HEK293 (cell line): Measurements from ENCODE around the gene CCDC180.

Experiments
- CTCF ChIA-PET: fragments of 350-600 bp; formaldehyde crosslinking; extraction: SDS; loops from one replicate; lab custom pipeline; 2021; ENCODE audit warnings: antibody characterized with exemption; lab: Yijun Ruan, JAX
- POLR2A ChIA-PET: fragments of 300-600 bp; formaldehyde crosslinking; extraction: SDS; loops from one replicate; lab custom pipeline; 2020; ENCODE audit warnings: antibody characterized with exemption, inconsistent platforms; lab: Yijun Ruan, JAX
- H3K27ac ChIP-seq: fragments of 200-500 bp; sonication (Bioruptor generic); 2 replicates; pipeline ENCODE4 v1.5.1; 2014; ENCODE audit warnings: low read depth, low read length, control low read depth, inconsistent platforms; ENCODE audit errors: extremely low read depth
- H3K36me3 ChIP-seq, 2 experiments: fragments of 200-500 bp in 1 of 2; sonication (Bioruptor generic) in 1 of 2; 1 replicate in 1 of 2; 2 replicates in 1 of 2; pipeline ENCODE4 v1.5.1; 2014 to 2017; ENCODE audit warnings: inconsistent platforms in 2 of 2, low read length in 2 of 2; ENCODE audit not compliant: control insufficient read depth in 2 of 2, insufficient read depth in 1 of 2
- H3K4me1 ChIP-seq: fragments of 200-500 bp; sonication (Bioruptor generic); 2 replicates; pipeline ENCODE4 v1.5.1; 2014; ENCODE audit warnings: mild to moderate bottlenecking, low read length, inconsistent platforms; ENCODE audit not compliant: control insufficient read depth, insufficient read depth
- H3K4me3 ChIP-seq: 2 replicates; pipeline ENCODE4 v1.5.1; 2011; ENCODE audit warnings: low read depth, mild to moderate bottlenecking, control low read depth, low read length, moderate library complexity
- H3K9me3 ChIP-seq: fragments of 200-500 bp; sonication (Bioruptor generic); 2 replicates; pipeline ENCODE4 v1.5.1; 2014; ENCODE audit warnings: low read depth, low read length, inconsistent platforms; ENCODE audit not compliant: control insufficient read depth, insufficient read depth
- GLI4 ChIP-seq: fragments of 450-650 bp; formaldehyde crosslinking; IDR thresholded peaks from 2 replicates; pipeline ENCODE4 v1.5.1; 2016; ENCODE audit warnings: missing biosample characterization, missing genetic modification characterization
- KLF9 ChIP-seq: fragments of 450-650 bp; formaldehyde crosslinking; IDR thresholded peaks from 2 replicates; pipeline ENCODE4 v1.5.1; 2016; ENCODE audit warnings: missing biosample characterization, missing genetic modification characterization, low read depth
- PRDM2 ChIP-seq: fragments of 450-650 bp; formaldehyde crosslinking; IDR thresholded peaks from 2 replicates; pipeline ENCODE4 v1.5.1; 2016; ENCODE audit warnings: missing biosample characterization, missing genetic modification characterization, borderline replicate concordance
- TCF7L2 ChIP-seq: IDR thresholded peaks from 2 replicates; pipeline ENCODE4 v1.6.1; 2011; ENCODE audit warnings: low read depth, mild to moderate bottlenecking, inconsistent platforms, low read length, moderate library complexity, borderline replicate concordance
- ZBTB7A ChIP-seq: fragments of 450-650 bp; formaldehyde crosslinking; IDR thresholded peaks from 2 replicates; pipeline ENCODE4 v1.5.1; 2016; ENCODE audit warnings: low read depth, missing biosample characterization, missing genetic modification characterization
- ZFP37 ChIP-seq: fragments of 450-650 bp; formaldehyde crosslinking; IDR thresholded peaks from 2 replicates; pipeline ENCODE4 v1.5.1; 2016; ENCODE audit warnings: missing biosample characterization, missing genetic modification characterization
- ZNF140 ChIP-seq: fragments of 450-650 bp; formaldehyde crosslinking; IDR thresholded peaks from 2 replicates; pipeline ENCODE4 v1.5.1; 2016; ENCODE audit warnings: missing biosample characterization, missing genetic modification characterization
- ZNF146 ChIP-seq: fragments of 450-650 bp; formaldehyde crosslinking; IDR thresholded peaks from 2 replicates; pipeline ENCODE4 v1.5.1; 2016; ENCODE audit warnings: missing biosample characterization, missing genetic modification characterization
- ZNF211 ChIP-seq: fragments of 450-650 bp; formaldehyde crosslinking; IDR thresholded peaks from 2 replicates; pipeline ENCODE4 v1.5.1; 2016; ENCODE audit warnings: low read depth, missing biosample characterization, missing genetic modification characterization
- ZNF214 ChIP-seq: fragments of 450-650 bp; formaldehyde crosslinking; IDR thresholded peaks from 2 replicates; pipeline ENCODE4 v1.5.1; 2017; ENCODE audit warnings: missing biosample characterization, mild to moderate bottlenecking, missing genetic modification characterization, borderline replicate concordance
- ZNF266 ChIP-seq: fragments of 450-650 bp; formaldehyde crosslinking; IDR thresholded peaks from 2 replicates; pipeline ENCODE4 v1.5.1; 2016; ENCODE audit warnings: missing biosample characterization, missing genetic modification characterization, low read depth
- ZNF311 ChIP-seq: fragments of 450-650 bp; formaldehyde crosslinking; IDR thresholded peaks from 2 replicates; pipeline ENCODE4 v1.5.1; 2017; ENCODE audit warnings: missing biosample characterization, missing genetic modification characterization, borderline replicate concordance
- ZNF354C ChIP-seq: fragments of 450-650 bp; formaldehyde crosslinking; IDR thresholded peaks from 2 replicates; pipeline ENCODE4 v1.5.1; 2016; ENCODE audit warnings: missing biosample characterization, missing genetic modification characterization, low read depth, borderline replicate concordance
- ZNF571 ChIP-seq: fragments of 450-650 bp; formaldehyde crosslinking; IDR thresholded peaks from 2 replicates; pipeline ENCODE4 v1.5.0; 2017; ENCODE audit warnings: missing biosample characterization, missing genetic modification characterization
- ZXDB ChIP-seq: fragments of 450-650 bp; formaldehyde crosslinking; IDR thresholded peaks from 2 replicates; pipeline ENCODE4 v1.5.1; 2016; ENCODE audit warnings: missing biosample characterization, missing genetic modification characterization
- TF ChIP-seq, protein P1 (sequence below): fragments of 450-650 bp; formaldehyde crosslinking; IDR thresholded peaks from 2 replicates; pipeline ENCODE4 v1.5.1; 2017; ENCODE audit warnings: missing biosample characterization, missing genetic modification characterization
- TF ChIP-seq, protein P2 (sequence below): fragments of 450-650 bp; formaldehyde crosslinking; conservative IDR thresholded peaks from 2 replicates; pipeline ENCODE4 v1.5.1; 2016; ENCODE audit warnings: low read depth, missing biosample characterization, missing genetic modification characterization

CCDC180 gene

DNA sequence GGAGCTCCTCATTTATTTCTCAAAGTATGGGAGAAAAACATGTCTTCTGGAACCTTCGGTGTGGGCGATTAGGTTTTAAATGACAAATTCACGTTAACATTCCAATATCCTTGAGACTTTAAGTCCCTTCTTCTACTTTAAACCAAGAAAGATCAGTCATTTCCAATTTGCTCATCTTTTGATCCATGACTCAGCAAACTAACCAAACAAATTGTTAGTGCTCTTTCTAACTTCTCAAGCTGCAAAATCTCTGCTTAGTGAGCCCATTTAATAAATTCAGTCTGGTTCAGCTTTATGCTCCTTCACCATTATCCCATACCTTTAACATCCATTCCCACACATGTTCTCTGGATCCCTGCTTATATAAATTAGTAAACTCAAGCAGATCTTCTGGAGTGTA, 5.5 kb upstream of the CCDC180 start (continued):
- TF ChIP-seq, protein P1, sequence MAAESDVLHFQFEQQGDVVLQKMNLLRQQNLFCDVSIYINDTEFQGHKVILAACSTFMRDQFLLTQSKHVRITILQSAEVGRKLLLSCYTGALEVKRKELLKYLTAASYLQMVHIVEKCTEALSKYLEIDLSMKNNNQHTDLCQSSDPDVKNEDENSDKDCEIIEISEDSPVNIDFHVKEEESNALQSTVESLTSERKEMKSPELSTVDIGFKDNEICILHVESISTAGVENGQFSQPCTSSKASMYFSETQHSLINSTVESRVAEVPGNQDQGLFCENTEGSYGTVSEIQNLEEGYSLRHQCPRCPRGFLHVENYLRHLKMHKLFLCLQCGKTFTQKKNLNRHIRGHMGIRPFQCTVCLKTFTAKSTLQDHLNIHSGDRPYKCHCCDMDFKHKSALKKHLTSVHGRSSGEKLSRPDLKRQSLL (tag by site-specific recombination): no peak
- TF ChIP-seq TCF7L2: no peak
- no peak for TF ChIP-seq ZNF354C (tag by site-specific recombination)
- TF ChIP-seq ZNF146: no peak
- TF ChIP-seq, protein P2, sequence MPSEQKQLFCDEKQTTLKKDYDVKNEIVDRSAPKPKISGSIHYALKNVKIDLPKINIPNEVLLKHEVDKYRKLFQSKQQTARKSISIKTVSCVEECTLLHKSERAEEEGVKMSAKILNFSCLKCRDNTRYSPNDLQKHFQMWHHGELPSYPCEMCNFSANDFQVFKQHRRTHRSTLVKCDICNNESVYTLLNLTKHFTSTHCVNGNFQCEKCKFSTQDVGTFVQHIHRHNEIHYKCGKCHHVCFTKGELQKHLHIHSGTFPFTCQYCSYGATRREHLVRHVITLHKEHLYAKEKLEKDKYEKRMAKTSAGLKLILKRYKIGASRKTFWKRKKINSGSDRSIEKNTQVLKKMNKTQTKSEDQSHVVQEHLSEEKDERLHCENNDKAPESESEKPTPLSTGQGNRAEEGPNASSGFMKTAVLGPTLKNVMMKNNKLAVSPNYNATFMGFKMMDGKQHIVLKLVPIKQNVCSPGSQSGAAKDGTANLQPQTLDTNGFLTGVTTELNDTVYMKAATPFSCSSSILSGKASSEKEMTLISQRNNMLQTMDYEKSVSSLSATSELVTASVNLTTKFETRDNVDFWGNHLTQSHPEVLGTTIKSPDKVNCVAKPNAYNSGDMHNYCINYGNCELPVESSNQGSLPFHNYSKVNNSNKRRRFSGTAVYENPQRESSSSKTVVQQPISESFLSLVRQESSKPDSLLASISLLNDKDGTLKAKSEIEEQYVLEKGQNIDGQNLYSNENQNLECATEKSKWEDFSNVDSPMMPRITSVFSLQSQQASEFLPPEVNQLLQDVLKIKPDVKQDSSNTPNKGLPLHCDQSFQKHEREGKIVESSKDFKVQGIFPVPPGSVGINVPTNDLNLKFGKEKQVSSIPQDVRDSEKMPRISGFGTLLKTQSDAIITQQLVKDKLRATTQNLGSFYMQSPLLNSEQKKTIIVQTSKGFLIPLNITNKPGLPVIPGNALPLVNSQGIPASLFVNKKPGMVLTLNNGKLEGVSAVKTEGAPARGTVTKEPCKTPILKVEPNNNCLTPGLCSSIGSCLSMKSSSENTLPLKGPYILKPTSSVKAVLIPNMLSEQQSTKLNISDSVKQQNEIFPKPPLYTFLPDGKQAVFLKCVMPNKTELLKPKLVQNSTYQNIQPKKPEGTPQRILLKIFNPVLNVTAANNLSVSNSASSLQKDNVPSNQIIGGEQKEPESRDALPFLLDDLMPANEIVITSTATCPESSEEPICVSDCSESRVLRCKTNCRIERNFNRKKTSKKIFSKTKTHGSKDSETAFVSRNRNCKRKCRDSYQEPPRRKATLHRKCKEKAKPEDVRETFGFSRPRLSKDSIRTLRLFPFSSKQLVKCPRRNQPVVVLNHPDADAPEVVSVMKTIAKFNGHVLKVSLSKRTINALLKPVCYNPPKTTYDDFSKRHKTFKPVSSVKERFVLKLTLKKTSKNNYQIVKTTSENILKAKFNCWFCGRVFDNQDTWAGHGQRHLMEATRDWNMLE (tag by site-specific recombination): no peak
- TF ChIP-seq ZNF571 (tag by site-specific recombination): no peak

- Histone ChIP-seq H3K4me1 (no peaks in the 10 kb centered on the region), H3K27ac (no peak overlapping the region)
- POLR2A ChIA-PET: no interaction called here
- TF ChIP-seq ZFP37 (tag by site-specific recombination) (no peak), GLI4 (tag by site-specific recombination) (no peak), ZNF311 (tag by site-specific recombination) (no peak), KLF9 (tag by site-specific recombination) (no peak), ZBTB7A (tag by site-specific recombination) (no peak), ZNF211 (no peak), ZNF266 (tag by site-specific recombination) (no peak), ZNF140 (tag by site-specific recombination) (no peak), ZXDB (no peak), PRDM2 (no peak), ZNF214 (tag by site-specific recombination) (no peak)
- TF ChIP-seq, protein P2 (tag by site-specific recombination): no peak
- TF ChIP-seq, all 188 proteins: peak for 0
- Histone ChIP-seq H3K9me3 (no peaks in the 10 kb centered on the region), H3K4me3 (no peak overlapping the region), H3K36me3 (no peaks in the 10 kb centered on the region)
- CTCF ChIA-PET: no interaction called here
Observed at GRCh38 chr9:97304586-97304985, 2.9 kb upstream of the CCDC180 start.
